ENCODE data around the gene HAND1.
"Not testable (repeated sequence)": the region's sequence is repeated elsewhere in the genome, so short reads cannot be mapped to it uniquely, and the experiment has no call there.

Gene HAND1

DNA sequence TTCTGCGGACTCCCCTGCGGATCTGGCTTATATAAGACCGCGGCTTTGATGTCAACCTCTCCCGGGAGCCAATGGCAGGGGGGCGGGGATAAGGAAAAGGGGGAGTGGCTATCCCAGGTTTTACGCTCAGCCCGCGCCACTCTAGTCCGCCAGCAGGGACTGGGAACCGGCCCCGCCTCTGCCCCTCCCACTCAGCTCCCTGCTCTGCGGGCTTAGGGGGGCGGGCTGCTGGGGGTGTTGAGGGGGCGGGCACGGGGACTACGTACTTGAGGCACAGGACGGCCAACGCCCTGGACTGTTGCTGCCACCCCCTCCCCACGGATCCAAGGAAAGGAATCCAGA lies at the start of gene HAND1:
Gene HAND1 (minus strand): TSS at position 4 of the 342 bp plus-strand sequence. CDS start 219 bp downstream, outside the sequence.
- DNase-seq: peak; percentile 21

- no peak for DNase-seq
These were observed 48.5 kb upstream of the HAND1 start for GRCh38 chr5:154526231-154527226.

GRCh38 chr5:154524859-154525258 lies 46.8 kb upstream of the HAND1 start:
- DNase-seq: no peak

GRCh38 chr5:154524181-154524580 lies 46.2 kb upstream of the HAND1 start:
- DNase-seq: no peak

DNA sequence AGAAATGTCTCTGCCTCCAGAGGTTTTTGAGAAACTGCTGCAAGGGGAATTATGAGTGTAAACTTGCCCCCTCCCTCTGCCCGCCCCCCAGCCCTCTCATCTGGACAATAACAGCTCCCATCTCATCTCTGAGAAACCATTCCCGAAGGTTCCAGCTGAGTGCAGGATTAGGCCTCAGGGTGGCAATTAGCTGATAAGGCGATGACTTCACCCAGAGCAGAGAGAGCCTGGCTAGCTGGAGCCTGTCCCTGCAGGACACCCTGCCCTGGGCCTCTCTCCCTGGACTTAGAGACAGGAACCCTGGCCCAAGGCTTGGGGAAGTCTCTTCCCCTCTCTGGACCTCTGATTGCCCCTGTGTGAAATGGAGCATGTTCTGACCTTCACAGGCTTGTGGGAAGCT lies 45.7 kb upstream of the HAND1 start:
- DNase-seq: no peak

DNA sequence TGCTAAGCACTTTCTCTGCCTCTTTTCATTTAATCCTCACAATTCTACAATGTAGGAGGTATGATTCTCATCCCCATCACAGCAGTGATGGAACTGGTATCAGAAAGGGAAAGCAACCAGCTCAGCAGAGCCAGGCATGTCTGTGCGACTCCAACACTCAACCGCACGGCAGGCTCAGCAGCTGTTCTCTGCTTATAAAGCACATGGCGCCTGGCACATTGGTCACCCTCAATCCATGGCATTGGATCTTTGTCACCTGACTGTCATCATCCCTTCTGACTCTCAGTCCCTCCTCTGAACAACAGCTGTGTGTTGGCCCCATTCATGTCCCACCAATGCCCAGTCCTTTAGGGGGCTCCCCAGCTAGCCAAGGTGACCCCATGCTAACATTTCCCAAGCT lies 45.1 kb upstream of the HAND1 start:
- DNase-seq: no peak

DNA sequence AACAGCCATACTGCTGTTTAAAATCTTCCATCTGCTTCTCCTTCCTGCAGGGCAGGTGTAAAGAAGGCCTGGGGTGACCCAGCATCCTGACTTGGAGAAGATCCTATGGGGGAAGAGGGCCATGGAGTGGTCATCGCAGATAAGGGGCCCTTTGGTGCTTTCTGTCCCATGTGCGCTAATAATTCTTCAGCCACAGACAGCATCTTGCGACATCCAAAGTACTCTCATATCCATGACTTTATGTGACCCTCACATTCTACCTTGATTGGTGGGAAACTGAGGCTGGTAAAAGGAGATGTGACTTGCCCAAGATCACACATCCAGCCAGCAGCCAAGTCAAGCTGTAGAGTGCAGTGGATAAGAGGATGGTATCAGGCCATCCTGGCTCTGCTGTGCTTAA lies 44.3 kb upstream of the HAND1 start:
- no peak for DNase-seq

GRCh38 chr5:154521756-154522155 lies 43.7 kb upstream of the HAND1 start:
- DNase-seq: no peak

- DNase-seq: no peak
These were observed 42.9 kb upstream of the HAND1 start for GRCh38 chr5:154520861-154521453.

DNA sequence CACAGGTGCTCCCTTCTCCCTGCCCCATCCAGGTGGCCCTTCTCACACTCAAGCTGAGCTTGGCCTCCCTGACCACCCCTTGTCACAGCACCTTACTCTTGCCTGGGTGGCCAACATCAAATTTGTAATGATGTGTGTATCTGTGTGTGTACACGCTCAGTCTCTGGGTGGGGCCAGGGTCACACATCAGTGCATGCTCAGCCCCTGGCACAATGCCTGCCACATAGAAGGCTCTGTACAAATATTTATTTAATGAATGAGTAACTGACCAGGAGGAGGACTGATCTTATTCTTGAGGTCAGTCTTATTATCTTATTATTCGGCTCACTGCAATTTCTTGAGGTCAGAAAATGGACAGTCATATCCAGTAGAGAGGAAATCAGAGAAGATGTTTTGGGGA lies 41.3 kb upstream of the HAND1 start:
- DNase-seq: peak; percentile 48

DNA sequence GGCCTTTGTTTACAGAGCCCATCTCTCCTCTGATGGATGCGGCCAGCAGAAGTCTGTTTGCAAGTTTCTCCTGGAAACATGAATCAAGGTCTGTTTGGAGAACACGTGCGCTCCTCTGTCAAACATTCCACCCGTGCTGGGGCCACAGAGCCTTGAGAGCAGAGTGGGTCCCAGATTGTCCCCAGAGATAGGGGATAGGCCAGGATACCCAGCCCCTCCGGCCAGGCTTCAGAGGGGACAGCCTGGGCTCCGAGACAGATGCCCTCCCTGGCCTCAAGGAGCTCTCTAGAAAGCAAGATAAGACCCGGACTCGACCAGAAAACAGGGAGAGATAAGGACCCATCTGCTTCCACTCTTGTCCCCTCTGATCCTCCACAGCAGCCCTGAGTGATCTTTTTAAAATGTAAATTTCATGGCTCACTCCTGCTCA lies 40.4 kb upstream of the HAND1 start:
- no peak for DNase-seq

- DNase-seq: no peak
These were observed 39.9 kb upstream of the HAND1 start for GRCh38 chr5:154517810-154518437.

GRCh38 chr5:154517181-154517580 lies 39.2 kb upstream of the HAND1 start:
- DNase-seq: no peak

DNA sequence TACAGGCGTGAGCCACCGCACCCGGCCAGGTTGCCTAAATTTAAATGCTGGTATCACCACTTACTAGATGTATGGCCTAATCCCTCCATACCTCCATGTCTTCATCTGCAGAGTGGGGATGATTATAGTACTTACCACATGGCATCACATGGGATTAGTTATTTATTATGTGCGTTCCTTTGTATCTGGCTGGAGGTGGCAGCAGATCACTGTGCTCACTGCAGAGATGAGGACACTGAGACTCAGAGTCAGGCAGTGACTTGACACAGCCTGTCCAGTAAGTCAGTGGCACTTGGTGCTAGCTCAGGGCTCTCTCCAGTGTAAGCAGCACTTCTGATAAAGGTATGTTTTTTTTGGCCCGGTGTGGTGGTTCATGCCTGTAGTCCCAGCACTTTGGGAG lies 38.4 kb upstream of the HAND1 start:
- no peak for DNase-seq

GRCh38 chr5:154515488-154515887 lies 37.5 kb upstream of the HAND1 start:
- DNase-seq: not testable (repeated sequence)

DNA sequence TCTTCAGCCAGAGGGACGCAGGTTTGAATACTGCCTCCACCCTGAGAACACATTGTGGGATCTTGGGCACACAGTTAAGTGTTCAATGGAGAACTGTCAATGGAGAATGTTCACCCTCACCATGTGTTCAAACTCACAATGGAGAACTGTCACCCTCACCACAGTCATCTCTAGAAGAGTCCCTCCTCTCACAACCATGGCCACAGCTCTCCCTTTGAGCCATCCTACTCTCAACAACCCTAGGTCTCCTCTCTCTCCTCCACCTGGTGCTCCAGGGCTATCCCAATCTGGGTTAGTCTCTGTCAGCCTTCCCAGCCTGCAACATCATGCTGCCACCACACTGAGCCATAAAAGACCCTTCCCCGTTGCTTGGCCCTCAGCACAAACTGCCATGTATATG lies 36.3 kb upstream of the HAND1 start:
- no peak for DNase-seq

DNA sequence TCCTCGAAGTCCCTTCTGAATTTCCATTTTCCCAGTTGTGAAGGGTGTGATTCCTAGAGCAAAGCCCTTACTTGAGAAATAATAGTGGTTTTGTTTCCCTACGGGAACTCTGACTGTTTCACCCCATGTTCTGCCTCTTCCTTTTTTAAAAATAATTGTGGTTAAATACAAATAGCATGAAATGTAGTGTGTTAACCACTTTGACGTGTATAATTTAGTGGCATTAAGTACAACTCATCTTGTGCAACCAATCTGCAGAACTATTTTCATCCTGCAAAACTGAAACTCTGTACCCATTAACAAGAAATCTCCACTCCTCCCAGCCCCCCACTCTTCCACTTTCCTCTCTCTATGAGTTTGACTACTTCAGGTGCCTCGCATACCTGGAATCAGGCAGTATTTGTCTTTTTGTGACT lies 35.6 kb upstream of the HAND1 start:
- peak; percentile 48 for DNase-seq

GRCh38 chr5:154511984-154512383 lies 34.0 kb upstream of the HAND1 start:
- DNase-seq: no peak

DNA sequence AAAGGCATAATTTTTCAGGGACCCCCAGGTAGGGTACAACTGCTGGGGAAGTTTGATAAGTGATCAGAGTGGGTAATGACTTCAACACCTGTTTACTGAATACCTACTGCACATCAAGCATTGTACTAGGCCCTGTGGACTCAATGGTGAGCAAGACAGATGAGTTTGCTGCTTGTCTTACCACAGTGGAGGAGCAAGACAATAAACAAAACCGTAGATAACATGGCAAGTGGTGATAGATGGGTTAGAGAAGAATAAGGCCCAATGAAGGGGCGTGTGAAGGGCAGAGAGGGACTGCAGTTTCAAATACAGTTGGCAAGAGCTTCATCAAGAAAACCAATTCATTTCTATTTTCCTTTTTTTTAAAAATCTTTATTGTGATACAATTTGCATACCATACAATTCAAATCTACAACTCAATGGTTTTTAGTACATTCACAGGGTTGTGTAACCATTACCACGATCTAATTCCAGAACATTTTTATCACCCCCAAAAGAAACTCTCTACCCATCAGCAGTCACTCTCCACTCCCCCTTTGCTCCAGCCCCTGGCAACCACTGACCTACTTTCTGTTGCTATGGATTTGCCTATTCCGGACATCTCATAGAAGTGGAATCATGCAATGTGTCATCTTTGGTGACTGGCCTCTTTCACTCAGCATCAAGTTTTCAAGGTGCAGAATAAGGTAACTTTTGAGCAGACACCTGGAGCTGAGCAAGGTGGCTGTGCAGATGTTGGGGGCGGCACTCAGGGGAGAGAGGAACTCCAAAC lies 31.9 kb upstream of the HAND1 start:
- DNase-seq: no peak

DNA sequence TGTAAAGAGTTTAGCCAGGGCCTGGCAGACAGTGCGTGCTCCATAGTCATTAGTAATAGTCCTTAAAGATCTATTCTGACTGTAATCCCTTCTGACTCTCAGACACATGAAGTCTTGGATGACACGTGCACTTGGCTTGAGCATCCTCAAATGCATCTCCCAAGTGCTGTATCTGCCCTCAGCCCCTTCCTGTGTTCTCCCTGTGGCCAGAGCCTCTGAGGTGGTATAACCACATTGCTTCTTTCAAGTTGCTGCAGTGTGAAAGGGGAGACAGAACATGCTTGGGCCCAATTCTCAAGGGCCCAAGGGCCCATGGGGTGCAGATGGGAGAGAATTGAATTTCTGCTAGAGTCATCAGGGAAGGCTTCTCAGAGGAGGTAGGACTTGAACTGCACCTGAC lies 30.1 kb upstream of the HAND1 start:
- DNase-seq: no peak

DNA sequence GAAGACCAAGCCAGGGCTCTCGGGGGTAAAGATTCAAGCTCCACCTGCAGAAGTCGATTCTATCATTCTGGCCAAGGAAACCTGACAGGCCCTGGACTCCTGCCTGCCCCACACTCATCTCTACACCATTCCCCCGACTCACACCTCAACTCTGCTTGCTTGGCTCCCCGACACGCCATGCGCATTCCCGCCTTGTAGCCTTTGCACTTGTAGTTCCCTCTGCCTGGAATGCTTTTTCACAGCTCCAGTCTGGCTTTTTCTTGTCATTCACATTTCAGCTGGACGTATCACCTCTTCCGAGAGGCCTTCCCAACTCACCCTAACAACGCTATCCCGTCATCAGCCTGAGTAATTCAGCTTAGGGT lies 28.7 kb upstream of the HAND1 start:
- no peak for DNase-seq

GRCh38 chr5:154506049-154506715 lies 28.2 kb upstream of the HAND1 start:
- DNase-seq: no peak

GRCh38 chr5:154505567-154505966 lies 27.5 kb upstream of the HAND1 start:
- DNase-seq: no peak
